NCI-H2196 (cell line): Measurements from ENCODE around the gene TNS4.

Experiments
- DNase-seq: peaks from one replicate; lab custom pipeline; 2025; ENCODE audit not compliant: unreplicated experiment; lab: John Stamatoyannopoulos, UW

TNS4 gene

GRCh38 chr17:40442392-40443195, 58.8 kb downstream of the TNS4 start:
- DNase-seq = no peak

- no peak for DNase-seq
These were observed 61.3 kb downstream of the TNS4 start for GRCh38 chr17:40440166-40440565.

- no peak for DNase-seq
These were observed 64.2 kb downstream of the TNS4 start for GRCh38 chr17:40437095-40437732.

- DNase-seq = no peak
These were observed 64.8 kb downstream of the TNS4 start for GRCh38 chr17:40436636-40437035.

GRCh38 chr17:40433551-40434415, 67.6 kb downstream of the TNS4 start:
- DNase-seq = no peak

GRCh38 chr17:40432864-40433528, 68.4 kb downstream of the TNS4 start:
- DNase-seq = peak; percentile 5

GRCh38 chr17:40431231-40431602, 70.2 kb downstream of the TNS4 start:
- DNase-seq = no peak

GRCh38 chr17:40430272-40431230, 70.9 kb downstream of the TNS4 start:
- no peak for DNase-seq

- no peak for DNase-seq
These were observed 74.4 kb downstream of the TNS4 start for GRCh38 chr17:40427002-40427491.
